CD4-positive, alpha-beta T cell treated with Interferon alpha-2 for 1 hour (primary cell): ENCODE data around the gene AP4E1.
"Not testable (repeated sequence)": the region's sequence is repeated elsewhere in the genome, so short reads cannot be mapped to it uniquely, and the experiment has no call there.

Source experiments
- DNase-seq, 2 donors: peaks; one replicate each; pipeline ENCODE4 v3.0.0-alpha.2; 2020 to 2022

The AP4E1 gene

DNA sequence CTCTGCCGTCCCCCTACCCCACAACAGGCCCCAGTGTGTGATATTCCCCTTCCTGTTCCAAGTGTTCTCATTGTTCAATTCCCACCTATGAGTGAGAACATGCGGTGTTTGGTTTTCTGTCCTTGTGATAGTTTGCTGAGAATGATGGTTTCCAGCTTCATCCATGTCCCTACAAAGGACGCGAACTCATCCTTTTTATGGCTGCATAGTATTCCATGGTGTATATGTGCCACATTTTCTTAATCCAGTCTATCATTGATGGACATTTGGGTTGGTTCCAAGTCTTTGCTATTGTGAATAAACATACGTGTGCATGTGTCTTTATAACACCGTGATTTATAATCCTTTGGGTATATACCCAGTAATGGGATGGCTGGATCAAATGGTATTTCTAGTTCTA lies 46.4 kb downstream of the AP4E1 start:
- DNase-seq: not testable (repeated sequence)

DNA sequence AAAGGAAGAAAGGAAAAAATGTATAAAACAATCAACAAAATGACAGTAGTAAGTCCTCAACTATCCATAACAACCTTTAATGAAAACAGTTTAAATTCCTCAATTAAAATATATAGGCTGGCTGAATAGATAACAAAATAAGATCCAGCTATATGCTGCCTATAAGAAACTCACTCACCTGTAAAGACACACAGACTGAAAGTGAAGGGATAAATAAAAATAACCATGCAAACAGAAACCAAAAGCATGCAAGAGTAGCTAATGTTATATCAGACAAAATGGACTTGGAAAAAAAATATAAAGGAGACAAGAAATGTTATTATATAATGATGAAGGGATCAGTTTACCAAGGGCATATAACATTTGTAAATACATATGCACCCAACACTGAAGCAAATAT lies 51.2 kb downstream of the AP4E1 start:
- no peak for DNase-seq

DNA sequence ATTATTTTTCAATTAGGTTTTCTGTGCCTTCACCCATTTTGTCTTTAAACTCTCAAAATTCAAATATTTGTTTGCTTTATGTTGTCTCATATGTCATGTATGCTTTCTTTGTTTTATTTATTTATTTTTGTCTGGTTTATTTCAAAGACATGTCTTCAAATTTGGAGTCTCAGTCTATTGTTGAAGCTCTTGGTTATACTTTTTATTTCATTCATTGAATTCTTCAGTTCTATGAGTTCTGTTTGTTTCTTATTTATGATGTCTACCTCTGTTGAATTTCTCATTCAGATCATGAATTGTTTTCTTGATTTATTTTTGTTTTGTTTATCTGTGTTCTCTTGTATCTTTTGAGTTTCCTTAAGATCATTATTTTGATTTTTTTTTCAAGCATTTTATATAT lies 55.6 kb downstream of the AP4E1 start:
- DNase-seq: no peak

DNA sequence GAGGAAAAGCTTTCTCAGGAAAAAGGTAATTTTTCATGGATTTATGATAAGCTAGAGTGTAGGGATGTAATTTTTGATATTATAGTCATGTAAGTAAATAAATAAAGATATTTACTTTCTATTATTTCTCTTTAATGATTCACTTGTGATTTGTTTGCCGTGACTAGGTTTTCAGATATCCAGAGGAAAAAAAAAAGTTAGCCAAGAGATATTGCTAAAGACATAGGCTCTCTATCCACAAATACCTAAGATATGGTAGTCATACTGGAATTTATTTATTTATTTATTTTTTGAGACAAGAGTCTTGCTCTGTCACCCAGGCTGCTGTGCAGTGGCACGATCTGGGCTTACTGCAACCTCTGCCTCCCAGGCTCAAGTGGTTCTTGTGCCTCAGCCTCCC lies 59.9 kb downstream of the AP4E1 start:
- no peak for DNase-seq

DNA sequence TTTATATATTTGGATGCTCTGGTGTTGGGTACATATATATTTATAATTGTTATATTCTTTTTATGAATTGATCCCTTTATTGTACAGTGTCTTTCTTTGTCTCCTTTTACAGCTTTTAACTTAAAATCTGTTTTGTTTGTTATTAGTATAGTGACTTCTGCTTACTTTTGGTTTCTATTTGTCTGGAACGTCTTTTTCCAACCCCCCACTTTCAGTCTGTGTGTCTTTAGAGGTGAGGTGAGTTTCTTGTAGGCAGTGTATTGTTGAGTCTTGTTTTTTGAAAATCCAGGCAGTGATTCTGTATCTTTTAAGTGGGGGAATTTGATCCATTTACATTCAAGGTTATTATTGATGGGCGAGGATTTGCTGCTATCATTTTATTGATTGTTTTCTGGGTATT lies 62.0 kb downstream of the AP4E1 start:
- DNase-seq: no peak

DNA sequence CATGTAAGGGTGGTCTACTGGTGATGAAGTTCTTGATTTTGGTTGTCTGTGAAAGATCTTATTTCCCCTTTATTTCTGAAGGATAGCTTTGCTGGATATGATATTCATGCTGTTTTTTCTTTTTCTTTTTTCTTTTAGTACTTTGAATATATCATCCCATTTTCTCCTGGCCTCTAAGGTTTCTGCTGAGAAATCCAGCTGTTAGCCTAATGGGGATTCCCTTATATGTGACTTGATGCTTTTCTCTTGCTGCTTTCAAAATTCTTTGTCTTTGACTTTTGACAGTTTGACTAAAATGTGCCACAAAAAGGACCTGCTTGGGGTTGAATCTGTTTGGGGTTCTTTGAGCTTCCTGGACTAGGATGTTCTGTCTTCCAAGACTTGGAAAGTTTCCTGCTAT lies 62.6 kb downstream of the AP4E1 start:
- no peak for DNase-seq

DNA sequence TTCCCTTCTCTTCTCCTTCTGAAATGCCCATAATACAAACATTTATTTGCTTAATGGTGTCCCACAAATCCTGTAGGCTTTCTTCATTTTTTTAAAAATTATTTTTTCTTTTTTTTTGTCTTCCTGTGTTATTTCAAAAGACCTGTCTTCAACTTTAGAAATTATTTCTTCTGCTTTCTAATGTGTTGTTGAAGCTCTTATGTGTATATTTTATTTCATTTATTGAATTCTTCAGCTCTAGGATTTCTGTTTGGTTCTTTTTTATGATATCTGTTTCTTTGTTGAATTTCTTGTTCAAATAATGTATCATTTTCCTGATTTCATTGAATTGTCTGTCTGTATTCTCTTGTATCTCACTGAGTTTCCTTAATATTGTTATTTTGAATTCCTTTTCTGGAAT lies 63.1 kb downstream of the AP4E1 start:
- DNase-seq: no peak

DNA sequence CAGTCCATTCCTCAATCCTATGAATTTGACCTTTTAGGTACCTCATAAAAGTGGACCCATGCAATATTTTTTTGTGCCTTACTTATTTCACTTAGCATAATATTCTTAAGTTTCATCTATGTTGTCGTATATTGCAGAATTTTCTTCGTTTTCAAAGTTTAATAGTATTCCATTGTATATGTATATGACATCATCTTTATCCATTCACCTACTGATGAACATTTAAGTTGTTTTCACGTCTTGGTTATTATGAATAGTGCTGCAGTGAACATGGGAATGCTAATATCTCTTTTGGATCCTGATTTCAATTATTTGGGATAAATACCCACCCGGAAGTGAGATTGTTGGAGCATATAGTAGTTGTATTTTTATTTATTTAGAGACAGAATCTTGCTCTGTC lies 65.1 kb downstream of the AP4E1 start:
- DNase-seq: no peak

DNA sequence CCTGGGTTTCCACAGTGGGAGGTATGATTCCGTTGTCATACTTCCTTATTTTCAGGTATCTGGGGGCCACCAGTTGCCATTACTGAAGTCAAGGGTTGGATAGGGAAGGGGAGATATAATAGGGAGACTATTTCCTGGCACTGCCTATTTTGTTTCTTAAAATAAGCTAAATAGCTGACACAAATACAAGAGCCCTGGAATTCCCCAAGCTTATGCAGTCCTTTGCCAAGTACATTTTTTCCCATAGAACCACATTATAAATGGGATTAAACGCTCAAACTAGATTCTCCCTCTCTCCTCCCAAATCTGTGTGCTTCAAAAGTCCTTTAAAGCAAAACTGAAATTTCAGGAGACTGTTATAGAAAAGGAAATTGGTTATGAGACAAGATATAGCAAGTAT lies 68.7 kb downstream of the AP4E1 start:
- DNase-seq: no peak

DNA sequence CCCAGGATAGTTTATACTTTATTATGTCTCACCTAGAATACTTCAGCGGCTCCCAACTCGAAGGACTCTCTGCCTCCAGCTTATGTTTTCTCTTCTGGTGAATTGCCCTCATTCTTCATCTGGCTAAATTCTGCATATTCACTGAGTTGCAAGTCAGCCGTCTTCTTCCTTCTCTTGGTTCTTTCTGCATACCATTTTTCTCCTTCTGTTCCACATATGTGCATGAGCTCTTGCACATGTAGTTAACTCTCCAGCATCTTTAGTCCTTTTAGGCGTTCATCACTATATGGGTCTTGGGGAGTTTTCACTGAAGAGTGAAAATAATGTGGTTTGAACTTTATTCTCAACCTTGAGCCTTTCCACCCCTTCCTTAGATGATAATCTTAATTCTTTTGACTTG lies 70.1 kb downstream of the AP4E1 start:
- no peak for DNase-seq

DNA sequence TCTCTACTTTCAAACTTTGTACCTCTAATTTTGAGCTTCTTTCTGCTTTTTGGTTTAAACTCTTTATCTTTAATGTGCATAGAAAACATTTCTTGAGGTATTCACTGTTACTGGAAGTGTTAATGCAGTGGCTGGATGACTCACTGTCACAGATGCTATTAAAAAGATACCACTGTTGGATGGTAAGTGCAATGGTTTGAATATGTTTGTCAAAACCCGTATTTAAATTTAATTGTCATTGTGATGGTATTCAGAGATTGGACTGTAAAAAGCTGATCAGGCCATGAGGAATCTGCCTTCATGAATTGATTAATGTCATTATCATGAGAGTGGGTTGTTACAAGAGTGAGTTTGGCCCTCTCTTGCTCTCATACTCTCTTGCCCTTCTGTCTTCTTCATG lies 70.6 kb downstream of the AP4E1 start:
- DNase-seq: no peak

DNA sequence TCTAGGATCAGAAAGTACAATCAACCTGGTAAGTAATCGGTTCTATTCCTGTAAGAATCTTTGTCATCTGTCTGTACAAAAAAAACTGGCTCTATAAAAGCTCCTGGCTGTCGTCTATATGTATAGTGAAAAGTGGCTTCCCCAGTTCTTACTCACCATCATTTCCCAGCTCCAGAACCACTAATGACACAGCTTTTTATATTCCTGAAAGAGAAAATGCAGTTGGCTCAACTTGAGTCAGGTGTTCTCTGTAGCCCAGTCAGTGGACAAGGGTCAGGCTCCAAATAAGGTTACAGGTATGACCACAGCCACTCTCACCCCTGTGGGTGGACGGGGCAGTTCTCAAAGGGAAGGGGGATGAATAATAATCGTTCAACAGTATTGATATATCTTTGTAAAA lies 85.1 kb downstream of the AP4E1 start:
- DNase-seq: no peak

DNA sequence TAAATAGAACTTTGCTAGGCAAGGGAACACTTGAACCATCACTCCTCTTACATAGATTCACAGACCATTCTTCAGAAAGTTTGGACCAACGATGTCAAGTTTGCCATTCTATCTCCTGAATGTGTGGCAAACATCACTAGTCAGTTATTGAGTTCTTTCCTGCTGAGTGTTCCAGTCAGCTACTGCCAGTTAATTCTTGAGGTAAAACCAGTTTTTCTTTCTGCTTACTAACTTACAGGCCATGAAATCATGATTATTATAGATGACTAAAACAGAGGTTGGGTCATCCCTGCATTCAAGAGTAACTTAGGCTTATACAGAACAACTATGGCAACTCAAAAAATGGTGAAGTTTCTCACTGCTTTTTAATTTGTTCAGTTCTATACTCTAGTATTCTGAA lies 88.2 kb downstream of the AP4E1 start:
- DNase-seq: no peak

DNA sequence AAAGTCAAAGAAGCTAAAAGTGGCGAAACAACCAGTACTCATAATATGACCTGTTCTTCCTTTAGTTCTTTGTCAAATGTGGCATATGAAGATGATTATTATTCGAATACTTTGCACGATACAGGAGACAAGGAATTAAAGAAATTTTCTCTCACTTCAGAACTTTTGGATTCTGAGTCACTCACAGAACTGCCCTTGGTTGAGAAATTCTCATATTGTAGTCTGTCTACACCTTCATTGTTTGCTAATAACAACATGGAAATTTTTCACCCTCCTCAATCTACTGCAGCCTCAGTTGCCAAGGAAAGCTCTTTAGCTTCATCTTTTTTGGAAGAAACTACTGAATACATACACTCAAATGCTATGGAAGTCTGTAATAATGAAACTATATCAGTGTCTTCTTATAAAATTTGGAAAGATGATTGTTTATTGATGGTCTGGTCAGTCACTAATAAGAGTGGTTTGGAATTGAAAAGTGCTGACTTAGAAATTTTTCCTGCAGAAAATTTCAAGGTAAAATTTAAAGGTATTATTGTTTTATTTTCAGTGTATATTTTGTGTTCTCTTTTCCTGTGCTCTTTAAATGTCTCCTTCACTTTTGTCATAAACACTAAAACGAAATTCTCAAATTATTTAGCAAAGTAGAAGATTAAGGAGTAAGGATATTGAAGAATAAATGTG lies 89.0 kb downstream of the AP4E1 start:
- no peak for DNase-seq

DNA sequence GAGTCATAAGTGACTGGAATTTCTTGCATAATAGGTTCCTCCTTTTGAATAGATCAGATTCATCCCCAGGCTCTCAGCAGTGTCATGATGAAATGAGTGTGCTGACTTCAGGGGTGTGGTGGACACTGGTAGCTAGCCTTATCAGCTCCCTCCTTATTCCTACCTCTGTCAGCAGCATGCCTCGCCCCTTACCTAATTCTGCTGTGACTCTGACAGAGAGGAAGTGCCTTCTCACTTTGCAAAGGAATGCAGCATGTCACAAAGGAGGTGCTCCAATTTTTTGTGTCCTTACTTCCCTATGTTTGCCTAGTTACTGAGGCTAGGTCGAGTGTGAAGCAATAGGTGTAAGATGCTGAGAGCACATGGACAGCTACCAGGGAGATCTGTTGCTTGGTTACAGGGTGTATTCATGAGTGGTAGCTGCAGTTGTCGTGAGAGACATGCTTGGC lies 95.6 kb downstream of the AP4E1 start:
- DNase-seq: peak in 1 of 2 donors; percentile 22

DNA sequence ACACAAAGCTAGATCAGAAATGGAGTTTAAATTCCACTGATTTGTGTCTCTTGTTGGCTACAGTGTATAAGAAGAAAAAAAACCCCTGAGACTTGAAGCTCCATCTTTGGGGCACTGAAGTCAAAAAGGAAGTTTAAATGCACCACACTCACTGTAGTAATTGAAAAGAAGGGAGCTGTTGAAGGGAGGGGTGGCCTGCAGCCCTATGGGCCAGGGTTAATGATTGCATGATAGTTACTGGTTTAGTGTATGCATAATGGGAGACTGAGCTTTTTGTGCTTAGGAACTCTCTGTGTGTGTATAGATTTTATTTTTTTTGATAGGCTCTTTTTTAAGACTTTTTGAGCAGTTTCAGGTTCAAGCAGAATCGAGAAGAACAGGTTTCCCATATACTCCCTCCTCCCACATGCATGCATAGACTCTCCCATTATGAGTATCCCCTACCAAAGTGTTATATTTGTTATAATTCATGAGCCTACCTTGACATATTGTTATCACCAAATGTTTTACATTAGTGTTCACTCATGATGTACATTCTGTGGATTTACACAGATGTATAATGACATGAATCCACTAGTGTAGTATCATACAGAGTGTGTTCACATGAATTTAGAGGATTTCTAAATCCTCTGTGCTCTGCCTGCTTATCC lies 98.0 kb downstream of the AP4E1 start:
- no peak for DNase-seq

DNA sequence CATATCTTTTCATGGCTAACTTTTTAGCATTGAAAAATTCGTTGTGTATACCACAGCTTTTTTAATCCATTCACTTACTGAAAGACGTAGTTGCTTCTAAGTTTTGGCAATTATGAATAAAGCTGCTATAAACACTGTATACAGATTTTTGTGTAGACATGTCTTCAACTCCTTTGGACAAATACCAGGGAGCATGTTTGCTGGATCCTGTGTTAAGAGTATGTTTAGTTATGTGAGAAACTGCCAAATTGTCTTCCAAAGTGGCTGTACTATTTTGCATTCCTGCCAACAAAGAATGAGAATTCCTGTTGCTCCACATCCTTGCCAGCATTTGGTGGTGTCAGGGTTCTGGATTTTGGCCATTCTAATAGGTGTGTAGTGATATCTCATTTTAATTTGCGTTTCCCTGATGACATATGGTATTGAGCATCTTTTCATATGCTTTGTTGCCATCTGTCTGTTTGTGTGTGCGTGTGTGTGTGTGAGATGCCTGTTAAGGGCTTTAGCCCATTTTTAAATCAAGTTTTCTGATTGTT lies 98.7 kb downstream of the AP4E1 start:
- no peak for DNase-seq

DNA sequence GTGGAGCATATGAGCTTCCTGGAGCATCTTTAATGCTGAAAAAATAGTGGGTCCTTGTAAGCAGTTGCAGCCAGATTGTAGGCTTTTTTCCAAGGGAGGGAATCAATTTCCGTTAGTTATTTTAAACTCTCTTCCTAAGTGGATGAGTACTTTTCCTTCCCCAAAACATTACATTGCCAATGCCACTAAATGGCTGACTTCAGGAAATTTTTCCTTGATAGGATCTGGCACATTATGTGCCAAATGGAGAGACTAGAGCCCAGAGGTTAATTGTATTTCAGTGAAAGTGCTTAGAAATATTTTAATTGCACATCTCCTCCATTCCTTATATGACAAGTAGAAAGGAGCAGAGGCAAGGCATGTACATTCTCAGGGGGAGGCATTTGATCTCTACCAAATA lies 102.7 kb downstream of the AP4E1 start:
- no peak for DNase-seq

DNA sequence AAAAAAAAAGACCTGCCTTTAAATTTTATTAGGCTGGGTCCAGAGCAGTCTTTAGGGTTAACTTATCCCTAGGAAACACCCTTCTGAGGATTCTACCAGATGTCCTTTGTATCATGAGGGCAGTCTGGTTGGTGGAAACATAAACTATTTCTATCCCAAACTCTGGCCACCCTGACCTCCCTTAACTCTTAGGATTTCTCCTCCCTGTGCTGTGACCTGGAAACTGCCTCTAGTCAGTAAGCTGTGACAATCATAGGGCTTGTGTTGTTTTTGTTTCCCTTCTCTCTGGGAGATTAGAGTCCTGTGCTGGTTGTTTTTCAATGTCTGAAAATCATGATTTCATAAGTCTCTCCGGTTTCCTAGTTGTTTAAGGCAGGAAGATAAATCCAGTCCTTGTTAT lies 108.1 kb downstream of the AP4E1 start:
- DNase-seq: no peak

DNA sequence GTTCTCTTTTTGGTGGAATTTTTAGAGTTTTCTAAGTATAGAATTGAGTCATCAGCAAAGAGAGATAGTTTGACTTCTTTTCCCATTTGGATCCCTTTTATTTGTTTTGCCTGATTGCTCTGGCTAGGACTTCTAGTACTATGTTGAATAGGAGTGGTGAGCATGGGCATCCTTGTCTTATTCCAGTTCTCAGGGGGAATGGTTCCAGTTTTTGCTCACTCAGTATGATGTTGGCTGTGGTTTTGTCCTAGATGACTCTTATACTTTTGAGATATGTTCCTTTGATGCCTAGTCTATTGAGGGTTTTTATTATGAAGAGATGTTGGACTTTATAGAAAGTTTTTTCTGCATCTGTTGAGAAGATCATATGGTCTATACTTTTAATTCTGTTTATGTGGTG lies 113.7 kb downstream of the AP4E1 start:
- DNase-seq: no peak

DNA sequence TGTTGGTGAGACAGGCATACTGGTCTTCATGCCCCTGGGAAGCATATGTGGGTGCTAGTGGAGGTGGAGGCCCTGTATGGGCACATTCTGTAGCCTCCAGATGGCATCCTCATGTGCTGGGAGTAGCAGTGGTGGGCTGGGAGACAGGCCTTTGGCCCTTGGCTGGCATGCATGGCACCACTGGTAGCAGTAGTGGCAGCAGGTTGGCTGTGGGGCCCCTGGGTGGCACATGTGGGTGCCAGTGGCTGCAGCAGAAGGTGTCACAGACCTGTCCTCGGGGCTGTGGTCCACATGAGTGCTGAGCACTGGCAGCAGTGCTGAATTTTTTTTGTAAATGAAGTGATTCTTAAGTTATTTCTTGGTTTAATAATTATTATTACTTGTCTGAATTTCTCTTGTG lies 115.0 kb downstream of the AP4E1 start:
- DNase-seq: no peak

DNA sequence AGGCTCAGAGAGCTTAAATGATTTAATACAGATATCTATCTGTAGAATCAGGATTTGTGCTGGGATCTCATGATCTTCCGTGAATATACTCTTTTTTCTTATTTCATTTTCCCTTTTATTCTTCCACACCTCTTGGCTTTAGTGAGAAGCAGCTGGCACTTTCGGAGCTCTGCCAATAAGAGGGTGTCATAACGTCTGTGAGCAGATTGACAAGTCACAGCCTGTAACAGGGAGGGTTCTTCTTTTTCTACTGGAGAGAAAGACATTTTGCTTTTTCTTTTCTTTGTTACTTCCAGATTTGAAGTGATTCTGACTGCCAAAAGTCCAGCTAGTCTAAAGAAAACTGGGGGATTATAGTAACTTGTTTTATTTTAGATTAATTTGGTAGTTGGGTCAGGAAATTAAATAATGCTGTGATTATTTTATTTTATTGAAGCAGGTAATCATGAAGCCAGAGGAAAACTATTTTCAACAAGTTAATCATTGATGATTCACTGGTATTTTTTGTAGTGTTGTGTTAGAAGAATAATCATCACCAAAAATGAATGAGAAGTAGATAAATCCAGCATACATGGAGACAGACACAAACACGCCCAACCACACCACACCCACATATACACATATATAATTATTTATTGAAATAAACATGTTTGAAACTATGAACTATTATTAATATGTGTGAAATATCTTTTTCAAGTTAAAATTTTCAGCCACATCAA lies 116.4 kb downstream of the AP4E1 start:
- no peak for DNase-seq

DNA sequence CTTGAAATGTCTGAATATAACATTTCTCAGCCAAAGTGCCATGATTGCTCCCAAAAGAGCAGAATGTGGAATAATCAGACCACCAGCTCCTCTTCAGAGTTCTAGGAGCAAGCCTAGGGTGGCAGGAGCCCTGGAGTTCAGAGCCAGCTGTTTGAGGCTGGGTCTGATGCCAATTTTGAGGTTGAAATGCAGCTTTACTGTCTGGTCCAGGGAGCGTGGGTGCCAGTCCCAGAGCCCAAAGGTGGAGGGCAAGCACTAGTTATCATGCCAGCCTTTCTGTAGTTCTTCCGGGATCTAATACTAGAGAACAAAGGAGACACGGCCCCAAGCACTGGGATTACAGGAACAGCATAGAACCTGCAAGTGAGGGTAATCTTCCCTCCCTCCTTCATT lies 117.0 kb downstream of the AP4E1 start:
- DNase-seq: no peak

DNA sequence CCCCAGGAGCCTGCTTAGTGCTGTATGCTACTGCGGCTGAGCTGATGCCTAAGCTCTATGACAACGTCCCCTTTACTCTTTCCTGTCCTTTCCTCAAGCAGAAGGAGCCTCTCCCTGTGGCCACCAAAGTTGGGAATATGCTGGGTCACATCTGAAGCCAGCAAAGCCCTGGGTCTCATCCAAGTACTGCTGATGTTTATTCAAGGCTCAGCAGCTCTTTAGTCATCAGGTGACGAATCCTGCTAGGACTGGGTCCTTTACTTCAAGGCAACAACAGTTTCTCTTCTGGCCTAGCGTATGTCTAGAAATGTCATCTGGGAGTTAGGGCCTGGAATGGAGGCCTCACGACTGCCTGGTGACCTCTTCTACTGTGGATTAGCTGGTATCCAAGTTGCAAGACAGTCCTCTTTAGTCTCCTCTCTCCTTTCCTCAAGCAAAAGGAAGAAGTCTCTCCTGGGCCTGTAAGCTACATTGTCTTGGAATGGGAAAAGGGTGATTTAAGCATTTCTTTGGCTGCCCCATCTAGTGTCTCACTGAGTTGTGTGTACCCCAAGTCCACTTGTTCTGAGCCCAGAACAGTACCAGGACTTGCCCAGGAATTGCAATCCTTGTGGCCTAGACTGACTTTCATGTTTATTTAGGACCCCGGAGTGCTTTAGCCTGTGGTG lies 122.3 kb downstream of the AP4E1 start:
- DNase-seq: no peak
